Adrenal gland (tissue), 5 donors: Measurements from ENCODE around the gene LARGE1.

Source experiments
- POLR2A ChIP-seq, 2 donors: fragments of 450-650 bp; IDR thresholded peaks; one replicate each; pipeline ENCODE4 v1.6.1; 2017; ENCODE audit warnings: antibody characterized with exemption in 2 of 2, mild to moderate bottlenecking in 2 of 2, moderate library complexity in 1 of 2
- TF ChIP-seq, protein P1 (sequence below), 6 experiments: fragments of 450-650 bp in 4 of 6; fragments of 200-600 bp in 2 of 6; sonication (generic) in 1 of 6; IDR thresholded peaks; 1 replicate in 5 of 6; 2 replicates in 1 of 6; pipeline versions ENCODE4 v1.5.1 to v1.8.0; 2016 to 2021; ENCODE audit warnings: antibody characterized with exemption in 6 of 6, mild to moderate bottlenecking in 2 of 6, moderate library complexity in 1 of 6
- donor health status: DM: no; HTN: no; CAD: no.

DNA sequence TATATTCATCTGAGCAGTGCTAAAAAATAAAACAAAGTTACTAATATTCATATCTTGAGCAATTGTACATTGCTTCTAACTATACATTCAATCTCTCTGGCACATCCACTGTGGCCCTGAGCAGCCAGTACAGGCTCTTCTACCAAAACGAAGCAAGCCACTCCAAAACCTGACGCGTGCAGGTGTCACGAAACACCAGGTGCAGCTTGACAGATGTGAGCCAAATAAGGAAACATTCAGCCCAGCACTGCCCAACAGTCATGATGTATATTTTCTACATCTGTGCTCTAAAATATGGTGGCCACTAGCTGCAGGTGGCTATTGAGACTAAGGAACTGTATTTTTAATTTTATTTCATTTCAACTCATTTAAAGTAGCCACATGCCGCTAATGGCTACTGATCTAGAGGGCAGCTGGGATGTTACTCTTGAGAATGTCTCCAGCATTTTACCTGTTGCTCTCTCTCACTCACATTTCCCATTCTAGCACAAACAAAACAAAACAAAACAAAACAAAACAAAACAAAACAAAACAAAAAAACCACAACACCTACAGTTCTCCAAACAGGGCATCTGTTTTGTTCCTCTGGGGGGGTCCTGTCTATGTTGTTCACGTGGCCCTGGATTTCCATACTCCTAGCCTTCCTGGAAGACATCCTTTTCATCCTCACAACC, 77.7 kb downstream of the LARGE1 start:
- TF ChIP-seq, protein P1, sequence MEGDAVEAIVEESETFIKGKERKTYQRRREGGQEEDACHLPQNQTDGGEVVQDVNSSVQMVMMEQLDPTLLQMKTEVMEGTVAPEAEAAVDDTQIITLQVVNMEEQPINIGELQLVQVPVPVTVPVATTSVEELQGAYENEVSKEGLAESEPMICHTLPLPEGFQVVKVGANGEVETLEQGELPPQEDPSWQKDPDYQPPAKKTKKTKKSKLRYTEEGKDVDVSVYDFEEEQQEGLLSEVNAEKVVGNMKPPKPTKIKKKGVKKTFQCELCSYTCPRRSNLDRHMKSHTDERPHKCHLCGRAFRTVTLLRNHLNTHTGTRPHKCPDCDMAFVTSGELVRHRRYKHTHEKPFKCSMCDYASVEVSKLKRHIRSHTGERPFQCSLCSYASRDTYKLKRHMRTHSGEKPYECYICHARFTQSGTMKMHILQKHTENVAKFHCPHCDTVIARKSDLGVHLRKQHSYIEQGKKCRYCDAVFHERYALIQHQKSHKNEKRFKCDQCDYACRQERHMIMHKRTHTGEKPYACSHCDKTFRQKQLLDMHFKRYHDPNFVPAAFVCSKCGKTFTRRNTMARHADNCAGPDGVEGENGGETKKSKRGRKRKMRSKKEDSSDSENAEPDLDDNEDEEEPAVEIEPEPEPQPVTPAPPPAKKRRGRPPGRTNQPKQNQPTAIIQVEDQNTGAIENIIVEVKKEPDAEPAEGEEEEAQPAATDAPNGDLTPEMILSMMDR (IDR thresholded peaks at IDR 0.05) = no peak
- TF ChIP-seq POLR2A (IDR thresholded peaks at IDR 0.05) = no peak
